HG02798 (cell line): ENCODE data around the gene BPIFB6.

Experiments used
- ATAC-seq: cut with Tn5 transposase; IDR thresholded peaks from one replicate; pipeline ENCODE4 v1.9.1; 2021; ENCODE audit warnings: mild to moderate bottlenecking; ENCODE audit not compliant: unreplicated experiment, poor library complexity

The BPIFB6 gene

DNA sequence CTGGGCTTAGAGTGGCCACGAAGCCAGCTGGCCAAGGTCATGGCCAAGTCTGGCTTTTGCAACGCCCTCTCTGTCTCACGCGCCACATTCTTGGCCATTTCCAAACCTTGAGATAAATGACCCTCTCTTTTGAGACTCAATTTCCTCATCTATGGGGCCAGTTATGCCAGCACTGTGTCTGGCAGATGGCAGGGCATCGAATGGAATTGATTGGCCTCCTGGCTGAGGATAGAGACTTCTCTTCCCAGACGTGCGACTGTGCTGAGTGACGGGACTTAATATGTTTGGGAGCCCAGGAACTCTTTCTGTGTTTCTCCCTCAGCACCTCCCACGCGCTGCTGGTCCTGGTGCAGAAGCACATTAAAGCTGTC is 16.3 kb upstream of the BPIFB6 start:
- ATAC-seq = no peak

GRCh38 chr20:33015700-33016580 is 15.5 kb upstream of the BPIFB6 start:
- ATAC-seq = no peak

DNA sequence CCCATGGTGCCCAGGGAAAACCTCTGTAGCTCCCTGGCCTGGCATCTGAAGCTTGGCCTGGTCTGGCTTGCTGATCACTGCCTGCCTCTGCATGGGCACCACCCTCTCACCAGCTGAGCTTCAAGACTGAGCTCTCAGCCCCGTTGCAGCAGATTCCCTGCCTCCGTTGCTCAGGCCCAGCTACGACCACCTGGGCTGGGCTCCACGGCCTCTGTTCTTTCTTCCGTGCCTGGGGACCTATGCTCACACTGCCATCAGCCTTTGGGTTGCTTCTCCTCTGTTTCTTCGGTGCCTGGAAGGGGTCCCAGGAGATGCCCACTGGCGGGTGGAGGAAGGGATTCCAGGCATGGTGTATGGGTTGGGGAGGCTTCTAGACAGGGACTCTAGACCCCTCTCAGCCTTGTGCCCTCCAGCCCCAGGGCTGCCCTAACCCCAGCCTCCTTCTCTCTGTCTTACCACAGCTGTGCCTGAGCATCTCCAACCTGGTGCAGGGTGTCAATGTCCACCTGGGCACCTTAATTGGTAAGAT is 14.8 kb upstream of the BPIFB6 start:
- ATAC-seq = no peak

DNA sequence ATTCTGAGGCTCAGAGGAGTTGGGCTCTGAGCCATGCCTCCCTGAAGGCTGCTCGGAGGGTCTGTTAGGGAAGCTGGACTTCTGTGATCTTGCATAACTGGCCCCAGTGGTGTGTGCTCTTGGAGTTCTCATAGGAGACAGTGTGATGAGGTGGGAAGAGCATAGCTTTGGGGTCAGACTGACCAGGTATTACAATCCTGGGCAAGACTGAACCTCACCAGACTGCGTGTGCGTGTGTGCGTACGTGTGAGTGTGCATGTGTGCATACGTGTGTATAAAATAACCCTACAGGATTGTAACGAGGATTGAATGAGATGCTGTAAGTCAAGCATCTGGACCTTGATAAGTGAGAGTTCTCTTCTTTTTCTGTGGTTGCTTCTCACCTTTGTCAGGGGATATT is 13.9 kb upstream of the BPIFB6 start:
- ATAC-seq = no peak

GRCh38 chr20:33018169-33018931 is 13.1 kb upstream of the BPIFB6 start:
- ATAC-seq = no peak

GRCh38 chr20:33019465-33020277 is 11.8 kb upstream of the BPIFB6 start:
- ATAC-seq = no peak

GRCh38 chr20:33020278-33021161 is 10.9 kb upstream of the BPIFB6 start:
- ATAC-seq = no peak

DNA sequence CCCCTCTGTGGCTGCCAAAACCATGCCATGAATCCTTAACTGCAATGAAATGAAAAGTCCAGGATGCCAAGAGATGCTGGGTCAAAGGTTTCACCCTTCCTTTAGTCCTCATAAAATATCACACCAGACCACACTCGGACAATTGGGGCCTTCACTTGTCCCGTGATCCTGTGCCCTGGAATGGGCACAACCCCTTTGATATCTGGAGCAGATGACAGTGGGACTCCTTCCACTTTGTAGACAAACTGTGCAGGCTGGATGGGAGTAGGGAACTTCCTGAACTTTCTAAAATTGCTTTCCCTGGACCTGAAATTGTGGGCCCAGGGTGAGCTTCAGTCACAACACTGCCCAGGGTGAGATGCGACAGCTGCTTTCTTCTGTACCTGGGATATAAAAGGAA is 9.6 kb upstream of the BPIFB6 start:
- no peak for ATAC-seq

DNA sequence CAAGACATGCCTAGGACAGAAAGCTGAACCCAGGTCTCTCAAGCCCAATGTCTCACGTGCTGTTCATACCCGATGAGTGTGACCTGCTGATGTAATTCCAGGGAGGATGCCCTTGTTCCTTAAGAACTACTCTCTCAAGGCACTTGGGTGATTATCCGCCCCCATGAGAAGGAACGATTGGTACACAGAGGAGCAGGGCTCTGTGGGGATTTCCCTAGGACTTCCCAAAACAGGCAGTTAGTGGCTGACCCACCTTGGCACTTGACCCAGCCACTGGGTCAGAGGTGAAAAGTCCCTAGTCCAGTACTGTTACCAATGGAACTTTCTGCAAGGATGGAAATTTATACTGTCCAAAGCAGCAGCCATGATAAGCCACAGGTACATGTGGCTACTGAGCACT is 9.2 kb upstream of the BPIFB6 start:
- no peak for ATAC-seq

- no peak for ATAC-seq
Measured at GRCh38 chr20:33022694-33023438, 8.6 kb upstream of the BPIFB6 start.

DNA sequence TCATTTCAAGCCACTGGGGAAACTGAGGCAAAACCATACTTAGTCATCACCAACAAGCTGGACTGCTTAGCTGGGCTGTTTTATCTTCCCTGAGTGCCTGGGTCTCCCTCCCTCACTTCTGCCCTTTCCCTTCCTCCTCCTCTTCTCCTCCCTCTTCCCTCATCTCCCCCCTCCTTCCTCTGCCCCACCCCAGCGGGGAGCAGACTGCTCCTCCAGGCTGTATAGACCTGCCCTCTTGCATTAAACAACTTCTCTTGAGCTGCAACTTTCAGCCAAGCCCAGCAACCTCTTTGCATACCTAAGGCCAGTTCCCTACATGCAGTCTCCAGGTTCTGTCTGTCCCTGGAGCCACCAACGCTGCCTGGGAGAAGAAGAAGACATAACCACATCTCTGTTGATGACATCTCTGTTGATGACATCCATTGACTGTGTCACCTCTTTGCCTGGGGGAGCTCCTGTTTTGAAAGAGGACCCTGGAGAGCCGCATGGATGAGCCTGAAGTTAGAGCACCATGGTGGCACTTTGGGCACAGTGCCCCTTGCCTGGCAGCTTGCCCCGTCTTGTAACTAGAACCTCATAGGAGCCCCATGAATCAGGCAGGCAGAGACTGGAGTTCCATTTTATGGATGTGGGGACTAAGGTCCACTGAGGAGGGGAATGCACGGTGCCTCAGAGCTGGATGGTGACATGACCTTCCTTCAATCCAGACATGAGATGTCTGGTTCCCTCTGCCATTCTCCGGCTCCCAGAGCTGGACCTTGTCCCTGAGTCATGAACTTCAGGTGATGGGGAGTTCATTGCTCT is 7.8 kb upstream of the BPIFB6 start:
- no peak for ATAC-seq

DNA sequence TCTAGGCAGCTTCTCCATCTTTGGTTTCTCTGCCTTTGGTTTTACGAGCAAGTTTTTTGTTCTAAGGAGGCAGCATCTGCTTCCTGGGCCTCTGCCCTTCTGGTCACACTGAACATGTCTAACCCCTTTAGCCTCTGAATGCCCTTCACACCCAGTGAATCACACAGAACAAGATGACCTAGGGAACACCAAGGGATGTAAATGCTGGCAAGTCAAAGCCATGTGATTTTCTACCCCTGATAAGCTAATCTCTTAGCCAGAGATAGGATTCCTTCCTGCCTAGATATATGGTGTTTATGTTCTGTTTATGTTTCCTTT is 7.2 kb upstream of the BPIFB6 start:
- ATAC-seq = no peak

DNA sequence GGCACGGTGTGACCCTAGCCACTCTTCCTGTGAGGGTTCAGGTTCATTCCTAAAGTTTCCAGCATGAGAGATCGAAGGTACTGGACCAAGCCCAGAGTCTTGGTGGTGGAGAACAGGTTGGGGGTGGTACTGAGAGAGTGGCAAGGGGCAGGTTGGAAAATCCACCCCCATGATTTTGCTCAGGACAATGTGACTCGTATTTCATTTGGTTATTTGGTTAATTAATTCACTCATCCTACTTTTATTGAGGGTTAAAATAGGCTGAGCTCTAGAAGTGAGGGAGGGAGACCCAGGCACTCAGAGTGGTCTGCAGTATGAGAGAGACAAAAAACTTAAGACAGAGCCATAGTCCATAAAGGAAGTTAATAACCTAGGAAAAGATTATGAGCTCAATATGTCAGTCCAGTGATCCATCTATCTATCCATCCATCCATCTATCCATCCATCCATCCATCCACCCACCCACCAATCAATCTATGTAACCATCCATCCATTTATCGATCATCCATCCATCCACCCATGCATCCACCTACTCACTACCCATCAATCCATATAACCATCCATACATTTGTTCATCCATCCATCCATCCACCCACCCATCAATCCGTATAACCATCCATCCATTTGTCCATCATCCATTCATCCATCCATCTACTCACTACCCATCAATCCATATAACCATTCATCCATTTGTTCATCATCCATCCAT is 6.7 kb upstream of the BPIFB6 start:
- no peak for ATAC-seq

DNA sequence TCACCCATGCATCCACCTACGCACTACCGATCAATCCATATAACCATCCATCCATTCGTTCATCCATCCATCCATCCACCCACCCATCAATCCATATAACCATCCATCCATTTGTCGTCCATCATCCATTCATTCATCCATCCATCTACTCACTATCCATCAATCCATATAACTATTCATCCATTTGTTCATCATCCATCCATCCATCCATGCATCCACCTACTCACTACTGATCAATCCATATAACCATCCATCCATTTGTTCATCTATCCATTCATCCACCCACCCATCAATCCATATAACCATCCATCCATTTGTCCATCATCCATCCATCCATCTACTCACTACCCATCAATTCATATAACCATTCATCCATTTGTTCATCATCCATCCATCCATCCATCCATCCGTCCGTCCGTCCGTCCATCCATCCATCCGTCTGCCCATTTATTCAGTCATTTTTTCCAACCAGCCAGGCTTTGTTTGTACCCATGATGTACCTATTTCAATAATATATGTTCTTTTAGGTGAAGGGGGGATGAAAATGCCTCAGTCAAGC is 6.1 kb upstream of the BPIFB6 start:
- no peak for ATAC-seq

DNA sequence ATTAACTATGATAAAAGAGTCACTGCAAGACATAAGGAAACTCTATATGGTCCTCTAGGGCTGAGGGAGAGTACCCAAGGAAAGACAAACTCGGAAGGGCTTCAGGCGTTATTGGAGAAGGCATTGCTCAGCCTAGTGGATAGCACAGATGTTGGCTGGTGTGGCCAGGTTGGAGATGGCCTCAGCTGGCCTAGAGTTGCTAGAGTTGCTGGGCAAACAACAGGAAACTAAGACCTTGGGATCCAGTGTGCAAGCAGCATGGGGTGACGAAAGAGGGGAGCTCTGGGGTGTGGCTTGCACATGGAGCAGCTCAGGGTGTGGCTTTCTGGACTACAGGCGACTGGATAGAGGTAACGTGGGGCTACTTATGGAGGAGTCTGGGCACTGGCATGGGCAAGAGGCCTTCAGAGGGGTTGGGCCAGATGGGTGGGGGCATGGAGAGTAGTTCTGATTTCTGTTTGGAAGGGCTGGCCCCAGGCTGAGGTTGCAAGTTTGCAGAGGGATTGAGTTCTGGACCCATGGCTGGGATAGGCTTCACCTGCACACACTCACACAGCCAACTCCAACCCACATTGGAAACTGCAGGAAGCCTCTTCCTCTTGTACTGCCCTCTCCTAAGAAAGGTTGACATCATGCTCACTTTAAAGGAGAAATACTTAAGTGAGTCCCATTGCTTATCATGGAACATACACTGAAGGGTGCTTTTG is 5.2 kb upstream of the BPIFB6 start:
- no peak for ATAC-seq

GRCh38 chr20:33026779-33027759 is 4.4 kb upstream of the BPIFB6 start:
- no peak for ATAC-seq
